ENCODE measurements around the gene ZNF276. TPM values are rescaled to one million over a fixed set of nuclear protein-coding genes. Genes with fewer than 3 reads are reported as not detected.

The ZNF276 gene, protein sequence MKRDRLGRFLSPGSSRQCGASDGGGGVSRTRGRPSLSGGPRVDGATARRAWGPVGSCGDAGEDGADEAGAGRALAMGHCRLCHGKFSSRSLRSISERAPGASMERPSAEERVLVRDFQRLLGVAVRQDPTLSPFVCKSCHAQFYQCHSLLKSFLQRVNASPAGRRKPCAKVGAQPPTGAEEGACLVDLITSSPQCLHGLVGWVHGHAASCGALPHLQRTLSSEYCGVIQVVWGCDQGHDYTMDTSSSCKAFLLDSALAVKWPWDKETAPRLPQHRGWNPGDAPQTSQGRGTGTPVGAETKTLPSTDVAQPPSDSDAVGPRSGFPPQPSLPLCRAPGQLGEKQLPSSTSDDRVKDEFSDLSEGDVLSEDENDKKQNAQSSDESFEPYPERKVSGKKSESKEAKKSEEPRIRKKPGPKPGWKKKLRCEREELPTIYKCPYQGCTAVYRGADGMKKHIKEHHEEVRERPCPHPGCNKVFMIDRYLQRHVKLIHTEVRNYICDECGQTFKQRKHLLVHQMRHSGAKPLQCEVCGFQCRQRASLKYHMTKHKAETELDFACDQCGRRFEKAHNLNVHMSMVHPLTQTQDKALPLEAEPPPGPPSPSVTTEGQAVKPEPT
- 38.2 TPM for total RNA-seq

DNA sequence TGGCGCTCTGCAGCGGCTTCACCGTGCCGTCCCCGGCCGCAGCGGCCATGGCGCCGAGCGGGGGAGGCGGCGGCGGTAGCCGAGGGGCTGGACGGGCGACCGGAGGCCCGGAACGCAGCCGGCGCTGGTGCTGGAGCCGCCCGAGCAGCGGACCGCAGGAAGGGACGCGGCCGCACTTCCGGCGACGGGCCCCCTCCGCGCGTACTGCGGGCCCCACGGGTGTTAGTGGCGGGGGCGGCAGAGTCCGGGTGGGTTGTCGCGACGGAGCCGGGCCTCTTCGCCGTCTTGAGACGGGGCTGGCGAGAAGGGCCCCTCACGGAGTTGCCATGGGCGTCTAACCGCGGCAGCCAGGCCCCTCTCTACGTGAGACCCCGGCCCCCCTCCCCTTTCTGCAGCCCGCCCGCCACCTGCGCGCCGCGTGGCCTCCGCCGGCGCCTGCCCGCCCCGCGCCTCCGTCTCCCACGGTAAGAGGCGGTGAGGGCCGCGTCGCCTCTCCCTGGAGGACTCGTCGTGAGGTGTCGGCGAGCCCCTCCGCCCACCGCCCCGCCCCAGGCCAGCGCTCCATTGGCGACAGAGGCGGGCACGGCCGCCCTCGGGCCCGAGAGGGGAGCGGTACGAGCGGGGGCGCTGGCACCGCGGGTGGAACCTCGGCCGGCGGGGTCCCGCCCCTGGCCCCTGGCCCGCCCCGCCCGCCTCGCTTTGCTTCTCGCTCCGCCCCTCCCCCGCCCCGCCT is at the start of gene ZNF276, which contains the start of gene VPS9D1:
Gene ZNF276 (plus strand): TSS at position 725 of the 733 bp plus-strand sequence. CDS start 104 bp downstream, outside the sequence.
Gene VPS9D1 (minus strand): TSS at position 86 of the 733 bp plus-strand sequence. CDS start 37 bp downstream, at position 49.

DNA sequence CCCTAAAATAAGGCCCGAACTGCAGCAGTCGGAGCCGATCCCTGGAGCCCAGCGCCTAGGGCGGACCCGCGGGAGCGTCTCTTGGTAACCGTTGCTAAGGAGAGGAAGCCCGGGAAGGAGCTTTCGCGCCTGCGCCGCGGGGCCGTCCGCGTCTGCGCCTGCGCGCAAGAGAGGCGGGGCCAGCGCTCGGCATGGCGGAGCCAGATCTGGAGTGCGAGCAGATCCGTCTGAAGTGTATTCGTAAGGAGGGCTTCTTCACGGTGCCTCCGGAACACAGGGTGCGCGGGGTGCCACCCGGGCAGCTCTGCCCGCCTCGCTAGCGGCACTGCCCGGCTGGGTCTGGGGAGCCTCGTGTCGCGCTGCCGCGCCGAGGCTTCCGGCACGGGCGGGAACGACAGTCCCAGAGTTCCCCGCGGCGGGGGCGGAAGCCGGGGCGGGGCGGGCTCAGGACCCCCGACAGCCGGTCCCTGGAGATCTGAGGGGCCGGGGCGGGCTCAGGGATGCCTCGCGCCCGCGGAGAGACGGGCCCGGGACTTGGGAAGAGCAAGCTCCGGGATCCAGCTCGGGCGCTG is 34.7 kb upstream of the ZNF276 start, which contains the start of gene CDK10:
Gene CDK10 (plus strand): TSS at position 170 of the 572 bp plus-strand sequence. CDS start 22 bp downstream, at position 192.

GRCh38 chr16:89701425-89702406 is 19.6 kb upstream of the ZNF276 start, which contains the start of gene SPATA2L:
Gene SPATA2L, minus strand, starts transcription at chr16:89701705. Its CDS starts 473 bp downstream, at chr16:89701232.

Other genes starting within 250 kb of the ZNF276 start
- 82.9 TPM for gene ANKRD11, start 231.0 kb upstream of the ZNF276 start, total RNA-seq
- gene SPG7, start 213.1 kb upstream of the ZNF276 start, total RNA-seq: 163 TPM
- gene RPL13, start 160.9 kb upstream of the ZNF276 start, total RNA-seq: 1,500 TPM
- 13.5 TPM for gene CPNE7, start 145.8 kb upstream of the ZNF276 start, total RNA-seq
- 4.1 TPM for gene DPEP1, start 107.9 kb upstream of the ZNF276 start, total RNA-seq
- gene CHMP1A, start 63.8 kb upstream of the ZNF276 start, total RNA-seq: 81.4 TPM
- gene SPATA33, start 63.7 kb upstream of the ZNF276 start, total RNA-seq: 16.6 TPM
- gene CDK10, start 34.8 kb upstream of the ZNF276 start, total RNA-seq: 52.6 TPM
- gene SPATA2L, start 19.8 kb upstream of the ZNF276 start, total RNA-seq: 16.3 TPM
- gene VPS9D1, start 639 bp upstream of the ZNF276 start, total RNA-seq: 17.8 TPM
- 30.7 TPM for gene FANCA, start 95.1 kb downstream of the ZNF276 start, total RNA-seq
- gene SPIRE2, start 106.9 kb downstream of the ZNF276 start, total RNA-seq: 33.5 TPM
- 186 TPM for gene TCF25, start 152.1 kb downstream of the ZNF276 start, total RNA-seq
- 10.3 TPM for gene MC1R, start 197.3 kb downstream of the ZNF276 start, total RNA-seq
- gene TUBB3, start 201.8 kb downstream of the ZNF276 start, total RNA-seq: 2,642 TPM
- 76.4 TPM for gene DEF8, start 227.2 kb downstream of the ZNF276 start, total RNA-seq

All from parietal lobe (tissue), 1 donor.